Keratinocyte (primary cell): ENCODE measurements around the gene TMEM263.

ENCODE experiments used
- EZH2 ChIP-seq: IDR thresholded peaks from one replicate; pipeline ENCODE4 v1.6.1; 2012; ENCODE audit warnings: inconsistent platforms, mild to moderate bottlenecking, low read length, moderate library complexity
- TF ChIP-seq, protein P1 (sequence below), 3 experiments: IDR thresholded peaks in 1 of 3; conservative IDR thresholded peaks in 1 of 3; optimal IDR thresholded peaks in 1 of 3; 2 replicates in 2 of 3; 3 replicates in 1 of 3; pipeline versions ENCODE3 to v1.5.1; 2011; ENCODE audit warnings: low read length in 3 of 3, mild to moderate bottlenecking in 3 of 3, moderate library complexity in 2 of 3, control low read depth in 1 of 3, inconsistent platforms in 1 of 3; ENCODE audit not compliant: insufficient read depth in 2 of 3; ENCODE audit errors: extremely low read depth in 1 of 3

DNA sequence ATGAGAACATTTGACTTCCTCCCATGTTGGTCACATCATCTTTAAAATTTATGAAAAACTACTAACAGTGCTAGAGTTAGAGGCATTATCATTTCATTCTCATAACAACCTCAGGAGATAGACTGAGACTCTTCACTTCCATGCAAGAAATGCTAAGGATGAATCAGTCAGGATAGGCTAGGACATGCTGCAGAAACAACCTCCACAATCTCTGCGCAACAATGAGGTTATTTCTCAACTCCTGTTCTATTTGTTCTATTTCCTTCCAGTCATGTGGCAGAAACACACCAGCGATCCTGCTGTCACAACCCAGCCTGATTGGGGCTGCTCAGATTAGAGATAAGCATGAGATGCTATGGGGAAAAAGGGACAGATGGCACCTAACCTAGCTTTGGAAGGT, 49.0 kb upstream of the TMEM263 start:
- TF ChIP-seq, protein P1, sequence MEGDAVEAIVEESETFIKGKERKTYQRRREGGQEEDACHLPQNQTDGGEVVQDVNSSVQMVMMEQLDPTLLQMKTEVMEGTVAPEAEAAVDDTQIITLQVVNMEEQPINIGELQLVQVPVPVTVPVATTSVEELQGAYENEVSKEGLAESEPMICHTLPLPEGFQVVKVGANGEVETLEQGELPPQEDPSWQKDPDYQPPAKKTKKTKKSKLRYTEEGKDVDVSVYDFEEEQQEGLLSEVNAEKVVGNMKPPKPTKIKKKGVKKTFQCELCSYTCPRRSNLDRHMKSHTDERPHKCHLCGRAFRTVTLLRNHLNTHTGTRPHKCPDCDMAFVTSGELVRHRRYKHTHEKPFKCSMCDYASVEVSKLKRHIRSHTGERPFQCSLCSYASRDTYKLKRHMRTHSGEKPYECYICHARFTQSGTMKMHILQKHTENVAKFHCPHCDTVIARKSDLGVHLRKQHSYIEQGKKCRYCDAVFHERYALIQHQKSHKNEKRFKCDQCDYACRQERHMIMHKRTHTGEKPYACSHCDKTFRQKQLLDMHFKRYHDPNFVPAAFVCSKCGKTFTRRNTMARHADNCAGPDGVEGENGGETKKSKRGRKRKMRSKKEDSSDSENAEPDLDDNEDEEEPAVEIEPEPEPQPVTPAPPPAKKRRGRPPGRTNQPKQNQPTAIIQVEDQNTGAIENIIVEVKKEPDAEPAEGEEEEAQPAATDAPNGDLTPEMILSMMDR (optimal IDR thresholded peaks at IDR 0.05 in 1 of 3, IDR thresholded peaks at IDR 0.05 in 1 of 3, conservative IDR thresholded peaks at IDR 0.05 in 1 of 3; ENCODE audit: extremely low read depth in 1 of 3, insufficient read depth in 2 of 3, low read length in 3 of 3): no peak
- TF ChIP-seq EZH2: no peak
